ENCODE results near the gene FOLR2. TPM values are rescaled to one million over a fixed set of nuclear protein-coding genes. Genes with fewer than 3 reads are reported as not detected.

The FOLR2 gene
- total and polyA plus RNA-seq, 2 of the 8 experiments (the other 6 are each of a cell fraction or from before 2014, with no cell fraction given), result not detected

DNA sequence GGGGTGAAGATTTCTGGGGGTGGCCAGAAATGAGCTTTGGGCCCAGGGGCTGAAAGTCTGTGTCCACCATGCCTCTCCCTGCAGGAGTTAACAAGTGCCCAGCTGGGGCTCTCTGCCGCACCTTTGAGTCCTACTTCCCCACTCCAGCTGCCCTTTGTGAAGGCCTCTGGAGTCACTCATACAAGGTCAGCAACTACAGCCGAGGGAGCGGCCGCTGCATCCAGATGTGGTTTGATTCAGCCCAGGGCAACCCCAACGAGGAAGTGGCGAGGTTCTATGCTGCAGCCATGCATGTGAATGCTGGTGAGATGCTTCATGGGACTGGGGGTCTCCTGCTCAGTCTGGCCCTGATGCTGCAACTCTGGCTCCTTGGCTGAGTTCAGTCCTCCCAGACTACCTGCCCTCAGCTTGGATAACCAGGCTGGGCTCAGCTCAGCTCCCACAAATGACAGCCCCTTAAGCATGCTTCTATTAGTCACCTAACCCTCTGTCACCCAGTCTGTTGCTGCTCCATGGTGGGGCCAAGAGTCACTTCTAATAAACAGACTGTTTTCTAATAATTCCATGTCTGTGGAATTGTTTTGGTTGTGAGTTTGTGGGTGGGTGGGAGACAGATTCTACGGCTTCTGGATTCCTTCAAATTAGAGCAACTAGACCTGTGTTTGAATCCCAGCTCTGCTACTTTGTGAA, 4.9 kb downstream of the FOLR2 start:
- Histone ChIP-seq H4K5ac (ENCODE audit: insufficient read length, low read depth, low read length) (no peak overlapping the region), H3K36me3 (ENCODE audit: control insufficient read depth in 2 of 4, insufficient read depth in 4 of 4, low read length in 3 of 4) (no peaks in the 10 kb centered on the region), H4K8ac (ENCODE audit: extremely low read depth, insufficient read depth, low read length) (no peak overlapping the region), H2AFZ (ENCODE audit: low read length) (no peak overlapping the region), H3K4me2 (ENCODE audit: insufficient read depth in 1 of 2, low read depth in 2 of 2, low read length in 2 of 2) (no peak overlapping the region; a peak in 1 of 4 replicates), H3K23ac (ENCODE audit: insufficient read length) (no peak overlapping the region), H3K9ac (replicated peaks in 1 of 4; ENCODE audit: extremely low read depth in 1 of 4, low read depth in 3 of 4, low read length in 3 of 4) (no peak overlapping the region), H3K14ac (ENCODE audit: insufficient read length) (no peak overlapping the region), H2BK120ac (replicated peaks; ENCODE audit: low read depth, low read length) (no peak overlapping the region), H4K91ac (replicated peaks; ENCODE audit: insufficient read length, low read length) (no peak overlapping the region), H2AK5ac (ENCODE audit: low read depth, low read length) (no peak overlapping the region), H3K4ac (replicated peaks; ENCODE audit: insufficient read length, low read depth, low read length) (no peak overlapping the region), H3K56ac (replicated peaks; ENCODE audit: insufficient read length, low read depth, low read length) (no peak overlapping the region), H3K79me1 (ENCODE audit: low read depth, low read length) (peaks cover 3% of the 10 kb centered on the region), H3K27ac (ENCODE audit: low read depth, low read length) (no peak overlapping the region), H2BK15ac (ENCODE audit: low read length) (peak overlapping the region; percentile 90; the same call in 1 of the 2 replicates), H3K18ac (ENCODE audit: extremely low read depth, low read length) (no peak overlapping the region; the same call in 1 of the 2 replicates), H3K4me1 (replicated peaks in 1 of 4; ENCODE audit: control insufficient read depth in 3 of 4, insufficient read depth in 4 of 4, low read length in 3 of 4) (peaks cover 10 to 11% (median 11%) of the 10 kb centered on the region in 4 experiments; a peak in 6 of 7 replicates), H3K27me3 (replicated peaks in 1 of 4; ENCODE audit: control insufficient read depth in 3 of 4, extremely low read depth in 1 of 4, insufficient read depth in 3 of 4, low read length in 3 of 4) (no peaks in the 10 kb centered on the region; a peak in 2 of 7 replicates), H2BK20ac (ENCODE audit: low read length) (peak overlapping the region; percentile 40; the same call in 1 of the 2 replicates), H4K20me1 (replicated peaks in 1 of 2; ENCODE audit: control insufficient read depth in 1 of 2, insufficient read depth in 2 of 2, low read length in 2 of 2) (peaks cover 0 to 3% of the 10 kb centered on the region in 2 experiments), H3K23me2 (ENCODE audit: low read depth, low read length) (peaks cover 15% of the 10 kb centered on the region), H3K79me2 (ENCODE audit: control insufficient read depth in 1 of 2, insufficient read depth in 2 of 2, low read length in 2 of 2) (peaks cover 0 to 11% of the 10 kb centered on the region in 2 experiments; a peak in 2 of 4 replicates), H3K4me3 (ENCODE audit: extremely low read depth in 1 of 4, insufficient read depth in 2 of 4, low read depth in 3 of 4, low read length in 4 of 4) (no peak overlapping the region), H2BK12ac (ENCODE audit: low read depth, low read length) (no peak overlapping the region), H2BK5ac (ENCODE audit: low read depth, low read length) (no peak overlapping the region), H3K9me3 (ENCODE audit: insufficient read depth in 2 of 2, low read depth in 1 of 2, low read length in 1 of 2) (no peaks in the 10 kb centered on the region)
- DNase-seq (ENCODE audit: low read depth in 1 of 2, low spot score in 2 of 2), result peak in 1 of 2 experiments; percentile 35
- CTCF ChIA-PET (ENCODE audit: partially characterized antibody), result interaction anchor here (0.9 to 2.1 kb wide), 7 partner anchors 8 to 106 kb away, joined by 3 to 9 read pairs (median 4); no protein-coding TSS in a partner anchor
- no peak for FAIRE-seq
- POLR2A ChIA-PET (ENCODE audit: partially characterized antibody), result interaction anchor here (0.9 to 9.9 kb wide), 3 partner anchors 13 to 22 kb away, joined by 4 to 160 read pairs (median 15); partner anchors contain the start of gene PHOX2A
- WGBS, 2 experiments (ENCODE audit: extremely low coverage in 1 of 2, insufficient coverage in 1 of 2, insufficient read length in 1 of 2, insufficient replicate concordance in 2 of 2, low coverage in 1 of 2, low lambda C conversion rate in 2 of 2, missing lambda C conversion rate in 1 of 2), result 96% methylated on average over 7 of the region's 7 CpGs; no CpG with 5 or more reads in 1 of the 2 experiments
- no peak for TF ChIP-seq CBX8 (IDR thresholded peaks at IDR 0.05; ENCODE audit: borderline replicate concordance, low read depth, low read length)
- no peak for TF ChIP-seq SP4 (IDR thresholded peaks at IDR 0.05; ENCODE audit: low read length)
- TF ChIP-seq, protein P1, sequence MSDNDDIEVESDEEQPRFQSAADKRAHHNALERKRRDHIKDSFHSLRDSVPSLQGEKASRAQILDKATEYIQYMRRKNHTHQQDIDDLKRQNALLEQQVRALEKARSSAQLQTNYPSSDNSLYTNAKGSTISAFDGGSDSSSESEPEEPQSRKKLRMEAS (IDR thresholded peaks at IDR 0.05), result no peak
- no peak for TF ChIP-seq EP300 (IDR thresholded peaks at IDR 0.05; ENCODE audit: borderline replicate concordance in 1 of 2, low read depth in 2 of 2, low read length in 2 of 2)
- no peak for TF ChIP-seq CHD1 (IDR thresholded peaks at IDR 0.05; ENCODE audit: low read depth, low read length)
- TF ChIP-seq, protein P2, sequence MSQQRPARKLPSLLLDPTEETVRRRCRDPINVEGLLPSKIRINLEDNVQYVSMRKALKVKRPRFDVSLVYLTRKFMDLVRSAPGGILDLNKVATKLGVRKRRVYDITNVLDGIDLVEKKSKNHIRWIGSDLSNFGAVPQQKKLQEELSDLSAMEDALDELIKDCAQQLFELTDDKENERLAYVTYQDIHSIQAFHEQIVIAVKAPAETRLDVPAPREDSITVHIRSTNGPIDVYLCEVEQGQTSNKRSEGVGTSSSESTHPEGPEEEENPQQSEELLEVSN (IDR thresholded peaks at IDR 0.05), result no peak
- no peak for TF ChIP-seq HDAC2 (IDR thresholded peaks at IDR 0.05; ENCODE audit: borderline replicate concordance in 1 of 2, low read depth in 2 of 2, low read length in 2 of 2)
- TF ChIP-seq, protein P3, sequence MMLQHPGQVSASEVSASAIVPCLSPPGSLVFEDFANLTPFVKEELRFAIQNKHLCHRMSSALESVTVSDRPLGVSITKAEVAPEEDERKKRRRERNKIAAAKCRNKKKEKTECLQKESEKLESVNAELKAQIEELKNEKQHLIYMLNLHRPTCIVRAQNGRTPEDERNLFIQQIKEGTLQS (IDR thresholded peaks at IDR 0.05; ENCODE audit: insufficient read depth, low read depth, low read length), result no peak
- TF ChIP-seq RAD21 (IDR thresholded peaks at IDR 0.05 in 1 of 2, conservative IDR thresholded peaks at IDR 0.05 in 1 of 2; ENCODE audit: low read depth in 2 of 2, low read length in 2 of 2), result no peak

Measured in H1 (cell line).